Parathyroid adenoma (tissue), 2 donors: Measurements from ENCODE around the gene TENM4.
"Not testable (repeated sequence)": the region's sequence is repeated elsewhere in the genome, so short reads cannot be mapped to it uniquely, and the experiment has no call there.

Experiments
- H2AFZ ChIP-seq: fragments of 300-600 bp; sonication (generic); one replicate; pipeline ENCODE4 v1.7.0; 2017; ENCODE audit warnings: antibody characterized with exemption, mild to moderate bottlenecking
- H3K27ac ChIP-seq: fragments of 300-600 bp; sonication (generic); one replicate; pipeline ENCODE4 v1.7.0; 2017
- H3K27me3 ChIP-seq: fragments of 300-600 bp; sonication (generic); one replicate; pipeline ENCODE4 v1.7.0; 2017; ENCODE audit warnings: low read length; ENCODE audit not compliant: control insufficient read depth, insufficient read depth
- H3K36me3 ChIP-seq: fragments of 300-600 bp; sonication (generic); one replicate; pipeline ENCODE4 v1.7.0; 2017; ENCODE audit warnings: low read length; ENCODE audit not compliant: control insufficient read depth, insufficient read depth
- H3K4me1 ChIP-seq: fragments of 300-600 bp; sonication (generic); one replicate; pipeline ENCODE4 v1.7.0; 2017; ENCODE audit warnings: control low read depth
- H3K4me2 ChIP-seq: fragments of 300-600 bp; sonication (generic); one replicate; pipeline ENCODE4 v1.7.0; 2017; ENCODE audit warnings: low read length
- H3K4me3 ChIP-seq: fragments of 300-600 bp; sonication (generic); one replicate; pipeline ENCODE4 v1.7.0; 2017; ENCODE audit warnings: low read depth, low read length
- H3K79me2 ChIP-seq: fragments of 300-600 bp; sonication (generic); one replicate; pipeline ENCODE4 v1.7.0; 2017; ENCODE audit warnings: control low read depth
- H3K9ac ChIP-seq: fragments of 300-600 bp; sonication (generic); one replicate; pipeline ENCODE4 v1.7.0; 2017; ENCODE audit warnings: mild to moderate bottlenecking
- H3K9me3 ChIP-seq: fragments of 300-600 bp; sonication (generic); one replicate; pipeline ENCODE4 v1.7.0; 2017; ENCODE audit warnings: low read length; ENCODE audit not compliant: control insufficient read depth
- CTCF ChIP-seq: fragments of 300-600 bp; sonication (generic); IDR thresholded peaks from one replicate; pipeline ENCODE4 v1.7.0; 2017; ENCODE audit warnings: antibody characterized with exemption, mild to moderate bottlenecking
- donor health status: primary hyperparathyroidism.

TENM4 gene

GRCh38 chr11:78622666-78623065, 818.2 kb downstream of the TENM4 start:
- Histone ChIP-seq H3K27ac (no peak overlapping the region), H3K4me1 (no peaks in the 10 kb centered on the region), H3K36me3 (no peaks in the 10 kb centered on the region), H3K79me2 (no peaks in the 10 kb centered on the region), H3K27me3 (no peaks in the 10 kb centered on the region), H3K4me2 (no peak overlapping the region), H3K4me3 (no peak overlapping the region), H3K9ac (no peak overlapping the region), H2AFZ (no peak overlapping the region), H3K9me3 (no peaks in the 10 kb centered on the region)
- no peak for TF ChIP-seq CTCF

GRCh38 chr11:78620159-78620558, 820.7 kb downstream of the TENM4 start:
- Histone ChIP-seq H3K4me3 (no peak overlapping the region), H3K79me2 (no peaks in the 10 kb centered on the region), H3K27me3 (no peaks in the 10 kb centered on the region), H3K4me2 (no peak overlapping the region), H3K4me1 (no peaks in the 10 kb centered on the region), H3K27ac (no peak overlapping the region), H3K36me3 (no peaks in the 10 kb centered on the region), H3K9me3 (no peaks in the 10 kb centered on the region), H3K9ac (no peak overlapping the region), H2AFZ (no peak overlapping the region)
- TF ChIP-seq CTCF: no peak

- Histone ChIP-seq H3K4me3 (no peak overlapping the region), H3K9me3 (no peaks in the 10 kb centered on the region), H3K27ac (no peak overlapping the region), H3K79me2 (no peaks in the 10 kb centered on the region), H3K27me3 (no peaks in the 10 kb centered on the region), H2AFZ (no peak overlapping the region), H3K4me1 (no peaks in the 10 kb centered on the region), H3K36me3 (no peaks in the 10 kb centered on the region), H3K4me2 (no peak overlapping the region), H3K9ac (no peak overlapping the region)
- TF ChIP-seq CTCF: no peak
Measured at GRCh38 chr11:78615724-78616123, 825.1 kb downstream of the TENM4 start.

GRCh38 chr11:78613378-78613813, 827.4 kb downstream of the TENM4 start:
- Histone ChIP-seq H2AFZ (no peak overlapping the region), H3K27me3 (no peaks in the 10 kb centered on the region), H3K27ac (no peak overlapping the region), H3K4me3 (no peak overlapping the region), H3K4me2 (no peak overlapping the region), H3K79me2 (no peaks in the 10 kb centered on the region), H3K36me3 (no peaks in the 10 kb centered on the region), H3K4me1 (no peaks in the 10 kb centered on the region), H3K9ac (no peak overlapping the region), H3K9me3 (no peaks in the 10 kb centered on the region)
- TF ChIP-seq CTCF: no peak

- Histone ChIP-seq H2AFZ (no peak overlapping the region), H3K27me3 (no peaks in the 10 kb centered on the region), H3K4me1 (no peaks in the 10 kb centered on the region), H3K9me3 (no peaks in the 10 kb centered on the region), H3K4me3 (no peak overlapping the region), H3K27ac (no peak overlapping the region), H3K4me2 (no peak overlapping the region), H3K9ac (no peak overlapping the region), H3K79me2 (no peaks in the 10 kb centered on the region), H3K36me3 (no peaks in the 10 kb centered on the region)
- TF ChIP-seq CTCF: no peak
Measured at GRCh38 chr11:78612721-78613377, 828.0 kb downstream of the TENM4 start.

GRCh38 chr11:78609321-78609720, 831.5 kb downstream of the TENM4 start:
- not testable (repeated sequence) for H3K4me2 ChIP-seq, H3K27me3 ChIP-seq, H3K27ac ChIP-seq, H3K79me2 ChIP-seq, H3K9me3 ChIP-seq, H3K4me1 ChIP-seq, H2AFZ ChIP-seq, H3K4me3 ChIP-seq, H3K36me3 ChIP-seq, H3K9ac ChIP-seq
